ENCODE data around the gene TTLL4.

Gene TTLL4

DNA sequence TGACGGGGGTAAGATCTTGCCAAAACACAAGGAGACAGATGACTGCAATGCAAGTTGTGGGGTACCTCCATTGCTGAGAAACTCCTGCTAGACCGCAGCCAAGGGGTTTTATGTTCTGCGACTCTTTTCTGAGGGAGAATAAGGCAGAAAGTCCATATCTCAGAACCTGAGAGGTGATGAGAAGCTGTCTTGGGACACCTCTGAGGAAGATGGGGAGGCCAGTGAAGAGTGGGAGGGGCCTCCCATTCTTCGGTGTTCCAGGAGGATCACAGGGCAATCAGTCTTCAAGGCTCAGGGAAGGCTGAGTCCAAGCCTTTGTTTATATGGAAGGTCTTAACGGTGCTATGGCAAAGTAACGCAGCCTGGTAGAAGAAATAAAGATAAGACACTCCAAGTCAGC, 89.4 kb downstream of the TTLL4 start:
- DNase-seq (ENCODE audit: extremely low read depth, low read depth) = no peak
- TF ChIP-seq, protein P1, sequence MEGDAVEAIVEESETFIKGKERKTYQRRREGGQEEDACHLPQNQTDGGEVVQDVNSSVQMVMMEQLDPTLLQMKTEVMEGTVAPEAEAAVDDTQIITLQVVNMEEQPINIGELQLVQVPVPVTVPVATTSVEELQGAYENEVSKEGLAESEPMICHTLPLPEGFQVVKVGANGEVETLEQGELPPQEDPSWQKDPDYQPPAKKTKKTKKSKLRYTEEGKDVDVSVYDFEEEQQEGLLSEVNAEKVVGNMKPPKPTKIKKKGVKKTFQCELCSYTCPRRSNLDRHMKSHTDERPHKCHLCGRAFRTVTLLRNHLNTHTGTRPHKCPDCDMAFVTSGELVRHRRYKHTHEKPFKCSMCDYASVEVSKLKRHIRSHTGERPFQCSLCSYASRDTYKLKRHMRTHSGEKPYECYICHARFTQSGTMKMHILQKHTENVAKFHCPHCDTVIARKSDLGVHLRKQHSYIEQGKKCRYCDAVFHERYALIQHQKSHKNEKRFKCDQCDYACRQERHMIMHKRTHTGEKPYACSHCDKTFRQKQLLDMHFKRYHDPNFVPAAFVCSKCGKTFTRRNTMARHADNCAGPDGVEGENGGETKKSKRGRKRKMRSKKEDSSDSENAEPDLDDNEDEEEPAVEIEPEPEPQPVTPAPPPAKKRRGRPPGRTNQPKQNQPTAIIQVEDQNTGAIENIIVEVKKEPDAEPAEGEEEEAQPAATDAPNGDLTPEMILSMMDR (IDR thresholded peaks at IDR 0.05; ENCODE audit: low read depth, low read length) = no peak

DNA sequence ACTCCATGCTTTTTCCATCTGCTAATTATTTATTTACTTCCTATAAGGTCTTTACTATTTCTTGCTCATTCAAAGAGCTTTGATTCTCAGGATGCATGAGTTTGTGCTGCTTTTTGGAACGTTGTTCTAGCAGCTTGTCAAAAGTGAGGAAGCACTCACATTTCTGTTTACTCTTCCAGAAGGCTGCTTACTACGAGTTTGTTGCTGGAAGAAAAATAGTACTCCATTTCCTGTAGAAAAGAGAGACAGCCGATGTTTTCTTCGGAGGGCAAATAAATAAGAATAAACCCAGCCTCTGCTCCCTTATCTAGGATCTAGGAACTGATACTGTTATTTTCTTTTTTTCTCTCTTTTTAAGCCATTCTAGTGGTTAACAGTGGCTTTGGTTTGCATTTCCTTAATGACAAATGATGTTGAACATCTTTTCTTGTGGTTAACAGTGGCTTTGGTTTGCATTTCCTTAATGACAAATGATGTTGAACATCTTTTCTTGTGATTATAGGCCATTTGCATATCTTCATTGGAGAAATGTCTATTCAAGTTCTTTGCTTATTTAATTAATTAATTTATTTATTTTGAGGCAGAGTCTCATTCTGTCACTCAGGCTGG, 91.9 kb downstream of the TTLL4 start:
- TF ChIP-seq, protein P1 (IDR thresholded peaks at IDR 0.05; ENCODE audit: low read depth, low read length) = no peak
- no peak for DNase-seq (ENCODE audit: extremely low read depth, low read depth)

DNA sequence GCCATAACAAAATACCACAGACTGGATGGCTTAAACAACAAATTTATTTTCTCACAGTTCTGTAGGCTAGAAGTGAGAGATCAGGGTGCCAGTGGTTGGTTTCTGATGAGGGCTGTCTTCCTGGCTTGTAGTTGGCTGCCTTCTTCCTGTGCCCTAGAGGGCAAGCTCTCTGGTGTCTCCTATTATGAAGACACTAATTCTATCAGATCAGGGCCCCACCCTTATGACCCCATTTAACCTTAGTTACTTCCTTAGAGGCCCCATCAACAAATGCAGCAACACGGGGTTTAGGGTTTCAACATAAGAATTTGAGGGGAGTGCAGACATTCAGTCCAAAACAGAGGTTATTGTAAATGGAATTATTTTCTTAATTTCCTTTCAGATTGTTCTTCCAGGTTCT, 94.2 kb downstream of the TTLL4 start:
- no peak for DNase-seq (ENCODE audit: extremely low read depth, low read depth)
- TF ChIP-seq, protein P1 (IDR thresholded peaks at IDR 0.05; ENCODE audit: low read depth, low read length) = no peak
